ENCODE measurements around the gene ALG6. TPM values are rescaled to one million over a fixed set of nuclear protein-coding genes. Genes with fewer than 3 reads are reported as not detected.

Gene ALG6
- total and polyA plus RNA-seq, 2 donors (not counting 1 experiment from before 2014, with no cell fraction given) = 12.5 to 15.9 TPM

DNA sequence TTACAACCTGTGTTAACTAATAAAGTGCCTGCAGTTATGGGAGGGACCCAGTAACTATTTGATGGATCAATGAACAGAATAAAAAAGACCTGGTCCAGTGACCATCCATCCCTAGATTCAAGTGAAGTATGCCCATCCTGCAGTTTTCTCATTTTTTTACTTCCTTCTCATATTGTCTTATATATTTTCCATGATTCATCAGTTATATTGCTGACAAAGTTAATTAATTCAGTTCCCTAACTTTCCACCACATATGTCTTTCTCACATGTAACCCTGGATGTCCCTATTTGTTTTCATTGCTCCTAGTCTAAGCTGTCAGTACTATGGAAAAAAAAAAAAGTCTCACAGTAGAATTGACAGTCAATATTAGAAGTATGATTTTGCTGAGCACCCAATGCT lies 91.3 kb downstream of the ALG6 start:
- no peaks in the 10 kb centered on the region for H3K4me1 ChIP-seq (ENCODE audit: control insufficient read depth, extremely low read depth, insufficient read depth, low read length)
- no peak for TF ChIP-seq EZH2 (IDR thresholded peaks at IDR 0.05; ENCODE audit: low read length, missing control alignments)
- TF ChIP-seq, protein P1, sequence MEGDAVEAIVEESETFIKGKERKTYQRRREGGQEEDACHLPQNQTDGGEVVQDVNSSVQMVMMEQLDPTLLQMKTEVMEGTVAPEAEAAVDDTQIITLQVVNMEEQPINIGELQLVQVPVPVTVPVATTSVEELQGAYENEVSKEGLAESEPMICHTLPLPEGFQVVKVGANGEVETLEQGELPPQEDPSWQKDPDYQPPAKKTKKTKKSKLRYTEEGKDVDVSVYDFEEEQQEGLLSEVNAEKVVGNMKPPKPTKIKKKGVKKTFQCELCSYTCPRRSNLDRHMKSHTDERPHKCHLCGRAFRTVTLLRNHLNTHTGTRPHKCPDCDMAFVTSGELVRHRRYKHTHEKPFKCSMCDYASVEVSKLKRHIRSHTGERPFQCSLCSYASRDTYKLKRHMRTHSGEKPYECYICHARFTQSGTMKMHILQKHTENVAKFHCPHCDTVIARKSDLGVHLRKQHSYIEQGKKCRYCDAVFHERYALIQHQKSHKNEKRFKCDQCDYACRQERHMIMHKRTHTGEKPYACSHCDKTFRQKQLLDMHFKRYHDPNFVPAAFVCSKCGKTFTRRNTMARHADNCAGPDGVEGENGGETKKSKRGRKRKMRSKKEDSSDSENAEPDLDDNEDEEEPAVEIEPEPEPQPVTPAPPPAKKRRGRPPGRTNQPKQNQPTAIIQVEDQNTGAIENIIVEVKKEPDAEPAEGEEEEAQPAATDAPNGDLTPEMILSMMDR (conservative IDR thresholded peaks at IDR 0.05 in 1 of 2, IDR thresholded peaks at IDR 0.05 in 1 of 2; ENCODE audit: low read depth in 1 of 2, low read length in 2 of 2) = no peak
- H3K9me3 ChIP-seq (ENCODE audit: control insufficient read depth, insufficient read depth, low read depth, low read length) = no peaks in the 10 kb centered on the region
- no peaks in the 10 kb centered on the region for H3K27me3 ChIP-seq (ENCODE audit: control insufficient read depth, insufficient read depth, low read length)
- H3K36me3 ChIP-seq (ENCODE audit: control insufficient read depth, insufficient read depth, low read length) = no peaks in the 10 kb centered on the region
- H2AFZ ChIP-seq (ENCODE audit: low read length) = no peak overlapping the region
- H3K79me2 ChIP-seq (ENCODE audit: control insufficient read depth, insufficient read depth, low read length) = no peaks in the 10 kb centered on the region
- no peak for DNase-seq (ENCODE audit: low read depth in 2 of 2)
- H3K4me3 ChIP-seq (replicated peaks in 1 of 4; ENCODE audit: control extremely low read depth in 1 of 4, insufficient read depth in 1 of 4, low read depth in 3 of 4, low read length in 4 of 4) = no peak overlapping the region
- no peak overlapping the region for H3K9ac ChIP-seq (ENCODE audit: insufficient read depth, low read length)
- H4K20me1 ChIP-seq (ENCODE audit: control insufficient read depth, extremely low read depth, insufficient read depth, low read length) = no peaks in the 10 kb centered on the region
- no peak overlapping the region for H3K4me2 ChIP-seq (ENCODE audit: extremely low read depth, insufficient read depth, low read length)
- H3K27ac ChIP-seq (ENCODE audit: insufficient read depth, low read length) = no peak overlapping the region

DNA sequence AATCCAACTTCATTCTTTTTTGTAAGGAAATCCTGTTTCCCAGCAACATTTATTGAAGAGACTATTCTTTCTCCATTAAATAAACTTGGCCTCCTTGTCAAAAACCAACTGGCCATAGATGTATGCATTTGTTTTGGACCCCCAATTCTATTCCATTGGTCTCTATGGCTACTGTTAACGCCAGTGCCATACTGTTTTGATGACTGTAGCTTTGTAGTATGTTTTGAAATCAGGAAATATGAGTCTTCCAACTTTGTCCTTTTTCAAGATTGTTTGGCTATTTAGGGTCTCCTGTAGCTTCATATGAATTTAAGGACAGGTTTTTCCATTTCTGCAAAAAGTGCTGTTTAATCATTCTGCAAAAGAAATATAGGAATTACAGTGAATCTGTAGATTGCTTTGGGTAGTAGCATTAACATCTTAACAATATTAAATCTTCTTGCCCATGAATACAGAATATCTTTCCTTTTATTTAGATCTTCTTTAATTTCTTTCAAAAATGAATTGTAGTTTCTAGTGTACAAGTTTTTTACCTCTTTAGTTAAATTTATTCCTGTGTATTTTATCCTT lies 94.3 kb downstream of the ALG6 start:
- Histone ChIP-seq H3K79me2 (ENCODE audit: control insufficient read depth, insufficient read depth, low read length) (no peaks in the 10 kb centered on the region), H3K9me3 (ENCODE audit: control insufficient read depth, insufficient read depth, low read depth, low read length) (no peaks in the 10 kb centered on the region), H4K20me1 (ENCODE audit: control insufficient read depth, extremely low read depth, insufficient read depth, low read length) (no peaks in the 10 kb centered on the region), H3K36me3 (ENCODE audit: control insufficient read depth, insufficient read depth, low read length) (no peaks in the 10 kb centered on the region), H3K4me1 (ENCODE audit: control insufficient read depth, extremely low read depth, insufficient read depth, low read length) (no peaks in the 10 kb centered on the region), H3K4me3 (replicated peaks in 1 of 4; ENCODE audit: control extremely low read depth in 1 of 4, insufficient read depth in 1 of 4, low read depth in 3 of 4, low read length in 4 of 4) (no peak overlapping the region), H2AFZ (ENCODE audit: low read length) (no peak overlapping the region), H3K27ac (ENCODE audit: insufficient read depth, low read length) (no peak overlapping the region), H3K4me2 (ENCODE audit: extremely low read depth, insufficient read depth, low read length) (no peak overlapping the region), H3K27me3 (ENCODE audit: control insufficient read depth, insufficient read depth, low read length) (no peaks in the 10 kb centered on the region), H3K9ac (ENCODE audit: insufficient read depth, low read length) (no peak overlapping the region)
- no peak for DNase-seq (ENCODE audit: low read depth in 2 of 2)
- TF ChIP-seq EZH2 (IDR thresholded peaks at IDR 0.05; ENCODE audit: low read length, missing control alignments) = no peak
- TF ChIP-seq, protein P1 (conservative IDR thresholded peaks at IDR 0.05 in 1 of 2, IDR thresholded peaks at IDR 0.05 in 1 of 2; ENCODE audit: low read depth in 1 of 2, low read length in 2 of 2) = no peak

DNA sequence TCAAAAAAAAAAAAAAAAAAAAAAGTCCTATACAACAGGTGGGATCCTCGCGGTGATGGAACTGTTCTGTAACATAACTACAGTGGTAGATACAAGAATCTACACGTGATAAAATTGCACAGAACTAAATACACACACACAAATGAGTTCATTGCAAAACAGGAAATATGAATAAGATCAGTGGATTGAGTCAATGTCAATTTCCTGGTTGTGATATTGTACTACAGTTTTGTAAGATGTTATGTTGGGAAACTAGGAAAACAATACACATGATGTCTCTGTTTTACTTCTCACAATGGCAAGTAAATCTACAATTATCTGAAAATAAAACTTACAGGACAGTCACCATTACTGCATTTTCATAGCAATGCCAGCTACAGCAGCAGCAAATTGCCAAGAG lies 95.8 kb downstream of the ALG6 start:
- Histone ChIP-seq H3K9ac (ENCODE audit: insufficient read depth, low read length) (no peak overlapping the region), H2AFZ (ENCODE audit: low read length) (no peak overlapping the region), H3K4me2 (ENCODE audit: extremely low read depth, insufficient read depth, low read length) (no peak overlapping the region), H3K4me3 (replicated peaks in 1 of 4; ENCODE audit: control extremely low read depth in 1 of 4, insufficient read depth in 1 of 4, low read depth in 3 of 4, low read length in 4 of 4) (no peak overlapping the region), H3K9me3 (ENCODE audit: control insufficient read depth, insufficient read depth, low read depth, low read length) (no peaks in the 10 kb centered on the region), H3K79me2 (ENCODE audit: control insufficient read depth, insufficient read depth, low read length) (no peaks in the 10 kb centered on the region), H3K36me3 (ENCODE audit: control insufficient read depth, insufficient read depth, low read length) (no peaks in the 10 kb centered on the region), H3K4me1 (ENCODE audit: control insufficient read depth, extremely low read depth, insufficient read depth, low read length) (no peaks in the 10 kb centered on the region), H3K27me3 (ENCODE audit: control insufficient read depth, insufficient read depth, low read length) (no peaks in the 10 kb centered on the region), H3K27ac (ENCODE audit: insufficient read depth, low read length) (no peak overlapping the region), H4K20me1 (ENCODE audit: control insufficient read depth, extremely low read depth, insufficient read depth, low read length) (no peaks in the 10 kb centered on the region)
- peak in 1 of 2 donors; percentile 34 for DNase-seq (ENCODE audit: low read depth in 2 of 2)
- TF ChIP-seq, protein P1 (conservative IDR thresholded peaks at IDR 0.05 in 1 of 2, IDR thresholded peaks at IDR 0.05 in 1 of 2; ENCODE audit: low read depth in 1 of 2, low read length in 2 of 2) = no peak
- no peak for TF ChIP-seq EZH2 (IDR thresholded peaks at IDR 0.05; ENCODE audit: low read length, missing control alignments)
